HG03432 (cell line): Measurements from ENCODE around the gene LDLRAD4.

Experiments used
- ATAC-seq: cut with Tn5 transposase; IDR thresholded peaks from one replicate; pipeline ENCODE4 v1.9.1; 2021; ENCODE audit warnings: mild to moderate bottlenecking, moderate library complexity; ENCODE audit not compliant: unreplicated experiment

LDLRAD4 gene

GRCh38 chr18:13218368-13218991, at the start of gene LDLRAD4:
TSS of gene LDLRAD4 (plus strand) at chr18:13218760.
- peak; percentile 13 for ATAC-seq

- ATAC-seq = no peak
Observed at GRCh38 chr18:13173578-13174145, 44.9 kb upstream of the LDLRAD4 start.

GRCh38 chr18:13175266-13175665, 43.3 kb upstream of the LDLRAD4 start:
- ATAC-seq = no peak

GRCh38 chr18:13175754-13176210, 42.8 kb upstream of the LDLRAD4 start:
- no peak for ATAC-seq

- ATAC-seq = no peak
Observed at GRCh38 chr18:13176847-13177246, 41.7 kb upstream of the LDLRAD4 start.

- ATAC-seq = no peak
Observed at GRCh38 chr18:13178197-13178596, 40.4 kb upstream of the LDLRAD4 start.

- no peak for ATAC-seq
Observed at GRCh38 chr18:13178976-13179375, 39.6 kb upstream of the LDLRAD4 start.

GRCh38 chr18:13179566-13180113, 38.9 kb upstream of the LDLRAD4 start:
- no peak for ATAC-seq

- no peak for ATAC-seq
Observed at GRCh38 chr18:13180614-13181375, 37.8 kb upstream of the LDLRAD4 start.

GRCh38 chr18:13181765-13182164, 36.8 kb upstream of the LDLRAD4 start:
- ATAC-seq = no peak

- no peak for ATAC-seq
Observed at GRCh38 chr18:13183359-13183758, 35.2 kb upstream of the LDLRAD4 start.

GRCh38 chr18:13183790-13184189, 34.8 kb upstream of the LDLRAD4 start:
- ATAC-seq = no peak

- ATAC-seq = no peak
Observed at GRCh38 chr18:13184396-13184795, 34.2 kb upstream of the LDLRAD4 start.

GRCh38 chr18:13185675-13186198, 32.8 kb upstream of the LDLRAD4 start:
- ATAC-seq = no peak

- ATAC-seq = no peak
Observed at GRCh38 chr18:13186687-13187086, 31.9 kb upstream of the LDLRAD4 start.

GRCh38 chr18:13187498-13187897, 31.1 kb upstream of the LDLRAD4 start:
- no peak for ATAC-seq

GRCh38 chr18:13191031-13191430, 27.5 kb upstream of the LDLRAD4 start:
- ATAC-seq = no peak

GRCh38 chr18:13191779-13192178, 26.8 kb upstream of the LDLRAD4 start:
- no peak for ATAC-seq

GRCh38 chr18:13192970-13193369, 25.6 kb upstream of the LDLRAD4 start:
- no peak for ATAC-seq

GRCh38 chr18:13194239-13194638, 24.3 kb upstream of the LDLRAD4 start:
- no peak for ATAC-seq

- no peak for ATAC-seq
Observed at GRCh38 chr18:13198701-13199100, 19.9 kb upstream of the LDLRAD4 start.

- ATAC-seq = no peak
Observed at GRCh38 chr18:13199169-13199568, 19.4 kb upstream of the LDLRAD4 start.
